Suppressor macrophage (primary cell): Measurements from ENCODE around the gene ARMC3.
"Not testable (repeated sequence)": the region's sequence is repeated elsewhere in the genome, so short reads cannot be mapped to it uniquely, and the experiment has no call there.

Source experiments
- DNase-seq, 4 experiments: peaks; one replicate each; pipeline ENCODE4 v3.0.0-alpha.2; 2020 to 2022

The ARMC3 gene

GRCh38 chr10:23053036-23053435 lies 125.2 kb downstream of the ARMC3 start:
- DNase-seq = peak in 2 of 4 experiments; percentile 8 to 36

GRCh38 chr10:23055424-23056185 lies 127.8 kb downstream of the ARMC3 start:
- DNase-seq = no peak

- DNase-seq = no peak
Observed at GRCh38 chr10:23056186-23056579, 128.3 kb downstream of the ARMC3 start.

GRCh38 chr10:23058366-23058765 lies 130.5 kb downstream of the ARMC3 start:
- no peak for DNase-seq

- DNase-seq = no peak
Observed at GRCh38 chr10:23060918-23061317, 133.1 kb downstream of the ARMC3 start.

GRCh38 chr10:23063045-23063972 lies 135.5 kb downstream of the ARMC3 start:
- no peak for DNase-seq

GRCh38 chr10:23063973-23064812 lies 136.3 kb downstream of the ARMC3 start:
- DNase-seq = no peak

GRCh38 chr10:23064813-23065114 lies 136.9 kb downstream of the ARMC3 start:
- not testable (repeated sequence) for DNase-seq

- DNase-seq = no peak
Observed at GRCh38 chr10:23065181-23065948, 137.5 kb downstream of the ARMC3 start.

GRCh38 chr10:23067337-23067736 lies 139.5 kb downstream of the ARMC3 start:
- no peak for DNase-seq

- DNase-seq = peak; percentile 76 to 89 (median 82)
Observed at GRCh38 chr10:23067939-23068775, 140.3 kb downstream of the ARMC3 start.

- DNase-seq = no peak
Observed at GRCh38 chr10:23069019-23069815, 141.4 kb downstream of the ARMC3 start.

GRCh38 chr10:23070092-23070912 lies 142.4 kb downstream of the ARMC3 start:
- DNase-seq = not testable (repeated sequence)

- no peak for DNase-seq
Observed at GRCh38 chr10:23070913-23071218, 143.0 kb downstream of the ARMC3 start.

GRCh38 chr10:23072593-23072992 lies 144.7 kb downstream of the ARMC3 start:
- DNase-seq = peak; percentile 17 to 53 (median 44)

- no peak for DNase-seq
Observed at GRCh38 chr10:23073527-23073926, 145.7 kb downstream of the ARMC3 start.

GRCh38 chr10:23075672-23076071 lies 147.8 kb downstream of the ARMC3 start:
- no peak for DNase-seq

- DNase-seq = no peak
Observed at GRCh38 chr10:23078114-23078513, 150.3 kb downstream of the ARMC3 start.

GRCh38 chr10:23079700-23080099 lies 151.8 kb downstream of the ARMC3 start:
- DNase-seq = no peak

- no peak for DNase-seq
Observed at GRCh38 chr10:23080262-23080661, 152.4 kb downstream of the ARMC3 start.
